Memory B cell (primary cell): Measurements from ENCODE around the gene LMO7.

ENCODE experiments used
- ATAC-seq: fragments of 150-1000 bp; cut with Tn5 transposase; 2 replicates; pipeline ENCODE4 v1.10.0; 2021; ENCODE audit warnings: low read depth, mild to moderate bottlenecking, moderate library complexity
- DNase-seq, 2 donors: peaks; one replicate each; pipeline ENCODE4 v3.0.0; 2022; ENCODE audit warnings: low spot score in 2 of 2
- H3K27ac Mint-ChIP-seq: one replicate; pipeline ENCODE4 v1.8.0; 2022; ENCODE audit warnings: mild to moderate bottlenecking, moderate library complexity, mixed read lengths
- H3K27me3 Mint-ChIP-seq: one replicate; pipeline ENCODE4 v1.8.0; 2022; ENCODE audit warnings: mixed read lengths
- H3K36me3 Mint-ChIP-seq: one replicate; pipeline ENCODE4 v1.8.0; 2022; ENCODE audit warnings: mild to moderate bottlenecking, mixed read lengths
- H3K4me1 Mint-ChIP-seq: one replicate; pipeline ENCODE4 v1.8.0; 2022; ENCODE audit warnings: mixed read lengths
- H3K4me3 Mint-ChIP-seq: one replicate; pipeline ENCODE4 v1.8.0; 2022; ENCODE audit warnings: mild to moderate bottlenecking, moderate library complexity, mixed read lengths
- H3K9me3 Mint-ChIP-seq: one replicate; pipeline ENCODE4 v1.8.0; 2022; ENCODE audit warnings: mixed read lengths

LMO7 gene

DNA sequence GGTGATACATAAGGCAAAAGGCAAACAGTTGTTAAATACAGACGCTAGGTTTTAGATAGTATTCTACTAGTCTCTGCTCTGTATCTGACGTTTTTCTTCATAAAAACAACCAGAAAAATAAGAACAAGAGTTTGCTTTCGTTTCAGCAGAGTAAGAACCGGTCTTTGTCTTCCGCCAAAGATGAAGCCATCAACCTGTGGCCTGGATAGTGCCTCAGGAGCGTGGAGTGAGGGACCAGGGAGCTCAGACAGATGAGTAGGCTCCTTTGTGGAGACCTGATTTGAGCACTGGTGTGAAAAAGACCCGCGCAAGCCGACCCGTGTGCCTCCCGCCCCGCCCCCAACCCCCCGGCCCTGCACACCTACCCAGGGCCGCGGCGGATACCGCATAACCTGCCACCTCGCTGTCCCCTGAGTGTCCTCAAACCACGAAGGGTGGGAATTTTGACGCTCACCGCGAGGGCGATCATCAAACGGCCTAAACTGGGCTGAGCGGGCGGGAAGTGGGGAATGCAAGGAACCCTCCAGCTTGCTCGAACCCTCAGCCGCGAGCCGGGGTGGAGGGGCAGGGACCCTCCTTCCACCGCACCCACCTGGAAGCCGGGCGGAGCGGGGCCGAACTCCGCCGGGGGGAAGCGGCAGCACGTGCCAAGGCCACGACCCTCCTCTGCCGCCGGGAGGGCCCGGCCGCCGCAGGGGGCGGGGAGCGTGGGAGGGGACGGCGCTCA is 866 bp upstream of the LMO7 start:
- no peak for ATAC-seq
- H3K27me3 Mint-ChIP-seq: no peaks in the 10 kb centered on the region

GRCh38 chr13:75636436-75637180 is 478 bp downstream of the LMO7 start:
- H3K9me3 Mint-ChIP-seq: no peaks in the 10 kb centered on the region
- peak overlapping the region; percentile 50 for H3K27ac Mint-ChIP-seq
- peak; percentile 70 for ATAC-seq
- H3K36me3 Mint-ChIP-seq: peaks cover 7% of the 10 kb centered on the region
- no peaks in the 10 kb centered on the region for H3K27me3 Mint-ChIP-seq
- peak in 1 of 2 donors; percentile 62 for DNase-seq
- H3K4me3 Mint-ChIP-seq: peak overlapping the region; percentile 81
- H3K4me1 Mint-ChIP-seq: no peaks in the 10 kb centered on the region

More for the DNA sequence above, 866 bp upstream of the LMO7 start:
- Mint-ChIP-seq H3K27ac (no peak overlapping the region), H3K4me3 (peak overlapping the region; percentile 76), H3K9me3 (no peaks in the 10 kb centered on the region), H3K36me3 (no peaks in the 10 kb centered on the region), H3K4me1 (no peaks in the 10 kb centered on the region)
- peak in 1 of 2 donors; percentile 12 for DNase-seq

DNA sequence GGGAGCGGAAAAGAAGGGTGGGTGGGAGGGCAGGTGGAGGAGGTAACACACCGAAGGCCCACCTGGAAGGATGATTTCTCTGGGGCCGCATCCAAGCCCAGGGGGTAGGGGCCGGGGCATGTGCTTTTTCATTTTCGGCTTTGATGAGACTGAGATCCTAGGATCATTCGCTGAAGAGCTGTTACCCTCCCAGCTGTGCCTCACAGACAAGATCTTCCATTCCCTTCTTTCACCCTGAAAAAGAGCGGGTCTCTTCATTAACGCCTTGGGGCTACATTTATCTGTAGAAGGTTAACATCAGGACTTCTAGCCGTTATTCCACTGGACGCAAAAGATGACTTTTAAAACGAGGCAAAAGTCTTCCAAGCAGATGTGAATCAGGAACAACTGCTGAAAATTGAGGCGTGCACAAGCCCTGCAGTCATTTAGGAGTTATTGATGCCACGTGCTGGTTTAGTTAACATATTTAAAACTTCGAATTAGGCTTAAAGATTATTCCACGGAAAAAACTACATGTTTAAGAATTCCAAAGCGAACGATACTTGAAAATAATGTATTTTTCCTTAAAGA is 1.1 kb downstream of the LMO7 start:
- no peak for DNase-seq

DNA sequence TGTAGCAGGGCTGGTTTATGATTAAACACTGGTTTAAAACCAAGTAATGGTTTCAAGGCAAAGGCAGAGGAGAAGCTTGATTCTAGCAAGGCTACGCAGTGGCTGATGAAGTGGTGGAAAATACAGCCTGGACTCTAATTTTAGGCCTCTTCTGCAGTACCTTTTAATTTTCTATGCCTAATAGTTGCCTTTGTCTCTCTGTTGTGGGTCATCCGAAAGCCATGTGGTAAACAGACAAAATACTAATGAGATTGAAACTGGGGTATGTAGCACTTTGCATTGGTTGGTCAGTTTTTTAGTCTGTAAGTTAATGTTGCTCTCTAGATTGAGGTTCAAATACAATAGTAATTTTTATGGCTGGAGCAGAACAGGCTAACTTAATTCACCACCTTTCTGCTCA is 3.3 kb downstream of the LMO7 start:
- Mint-ChIP-seq H3K4me3 (no peak overlapping the region), H3K27ac (no peak overlapping the region), H3K9me3 (no peaks in the 10 kb centered on the region), H3K27me3 (no peaks in the 10 kb centered on the region), H3K36me3 (peaks cover 7% of the 10 kb centered on the region), H3K4me1 (no peaks in the 10 kb centered on the region)
- DNase-seq: no peak
- ATAC-seq: no peak

More for the DNA sequence above, 1.1 kb downstream of the LMO7 start:
- no peaks in the 10 kb centered on the region for H3K27me3 Mint-ChIP-seq
- no peaks in the 10 kb centered on the region for H3K9me3 Mint-ChIP-seq
- H3K36me3 Mint-ChIP-seq: peaks cover 7% of the 10 kb centered on the region
- H3K27ac Mint-ChIP-seq: no peak overlapping the region
- no peaks in the 10 kb centered on the region for H3K4me1 Mint-ChIP-seq
- no peak for ATAC-seq
- peak overlapping the region; percentile 81 for H3K4me3 Mint-ChIP-seq

GRCh38 chr13:75641026-75641425 is 4.9 kb downstream of the LMO7 start:
- H3K4me1 Mint-ChIP-seq: no peaks in the 10 kb centered on the region
- H3K27ac Mint-ChIP-seq: no peak overlapping the region
- DNase-seq: no peak
- H3K9me3 Mint-ChIP-seq: no peaks in the 10 kb centered on the region
- H3K27me3 Mint-ChIP-seq: no peaks in the 10 kb centered on the region
- ATAC-seq: no peak
- H3K36me3 Mint-ChIP-seq: peaks cover 10% of the 10 kb centered on the region
- no peak overlapping the region for H3K4me3 Mint-ChIP-seq

DNA sequence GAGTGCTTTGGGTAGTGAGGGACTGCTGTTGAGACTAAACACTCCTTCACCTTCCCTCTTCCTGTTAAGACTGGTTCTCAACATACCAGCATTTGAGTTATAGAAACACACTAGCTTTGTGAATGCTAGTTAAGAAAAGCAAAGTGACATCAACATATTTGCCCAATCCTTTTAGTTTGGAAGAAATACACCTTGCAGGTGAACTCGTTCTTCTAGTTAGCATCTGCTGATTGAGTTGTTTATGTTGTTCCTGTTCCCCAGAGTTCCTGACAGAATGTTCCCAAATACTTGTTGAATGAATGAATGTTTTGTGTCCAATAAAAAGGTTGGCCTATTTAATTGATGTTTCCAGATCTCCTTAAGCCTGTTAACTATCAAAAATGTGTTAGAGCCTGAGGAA is 7.1 kb downstream of the LMO7 start:
- Mint-ChIP-seq H3K27ac (no peak overlapping the region), H3K27me3 (no peaks in the 10 kb centered on the region), H3K4me3 (no peak overlapping the region), H3K9me3 (no peaks in the 10 kb centered on the region), H3K36me3 (peaks cover 11% of the 10 kb centered on the region), H3K4me1 (peaks cover 4% of the 10 kb centered on the region)
- DNase-seq: no peak
- no peak for ATAC-seq

DNA sequence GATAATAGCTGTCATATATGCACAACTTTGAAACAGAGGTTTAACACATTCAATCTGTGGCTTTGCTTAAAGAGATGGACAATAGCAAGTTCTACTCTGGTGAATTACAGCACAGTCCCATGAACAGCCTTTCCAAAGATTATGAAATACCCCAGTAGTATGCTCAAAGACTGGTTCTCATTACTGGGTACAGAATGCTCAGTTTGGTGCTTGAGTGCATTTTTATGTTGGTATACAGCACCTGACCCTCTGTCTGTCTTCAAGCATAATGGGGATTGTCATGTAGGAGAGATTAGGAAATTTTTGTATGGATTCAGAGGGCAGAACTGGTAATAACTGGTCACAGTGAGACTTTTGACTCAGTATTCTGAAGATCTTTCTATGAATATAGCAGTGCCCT is 7.6 kb downstream of the LMO7 start:
- peaks cover 11% of the 10 kb centered on the region for H3K36me3 Mint-ChIP-seq
- no peak for ATAC-seq
- DNase-seq: no peak
- H3K9me3 Mint-ChIP-seq: no peaks in the 10 kb centered on the region
- no peaks in the 10 kb centered on the region for H3K27me3 Mint-ChIP-seq
- peaks cover 6% of the 10 kb centered on the region for H3K4me1 Mint-ChIP-seq
- H3K4me3 Mint-ChIP-seq: no peak overlapping the region
- no peak overlapping the region for H3K27ac Mint-ChIP-seq

GRCh38 chr13:75645141-75645540 is 9.0 kb downstream of the LMO7 start:
- no peaks in the 10 kb centered on the region for H3K9me3 Mint-ChIP-seq
- H3K27me3 Mint-ChIP-seq: no peaks in the 10 kb centered on the region
- H3K4me1 Mint-ChIP-seq: peaks cover 6% of the 10 kb centered on the region
- DNase-seq (no peak), ATAC-seq (no peak)
- no peak overlapping the region for H3K4me3 Mint-ChIP-seq
- no peak overlapping the region for H3K27ac Mint-ChIP-seq
- peaks cover 14% of the 10 kb centered on the region for H3K36me3 Mint-ChIP-seq

DNA sequence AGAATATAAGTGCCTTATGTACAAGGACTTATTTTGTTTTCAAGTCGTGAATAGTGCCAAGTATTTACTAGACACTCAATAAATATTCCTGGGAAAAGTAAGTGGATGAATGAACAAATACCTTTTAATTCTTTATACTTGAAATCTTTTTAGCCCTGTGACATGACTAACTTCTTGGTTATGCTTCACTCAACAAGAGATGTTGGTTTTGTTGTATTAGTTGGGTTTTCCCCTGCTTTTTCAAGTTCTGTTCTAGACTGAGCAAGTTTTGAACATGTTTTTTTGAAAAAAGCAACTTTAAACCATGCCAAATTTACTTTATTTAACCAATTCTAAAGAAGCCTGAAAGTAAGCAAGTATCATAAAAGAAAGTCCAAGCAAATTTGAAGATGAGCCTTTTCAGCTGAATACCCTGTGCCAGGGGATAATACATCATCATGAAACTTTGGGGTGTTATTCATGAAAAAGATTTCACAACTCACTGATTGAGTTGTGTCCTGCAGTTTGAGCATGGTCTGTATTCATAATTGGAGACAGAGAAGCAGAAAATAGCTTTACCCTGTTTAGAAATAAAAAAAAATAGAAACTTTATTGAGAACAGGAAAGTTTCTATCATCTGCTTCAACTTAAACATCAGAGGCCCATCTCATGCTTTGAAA is 11.1 kb downstream of the LMO7 start:
- DNase-seq (no peak), ATAC-seq (peak; percentile 70)
- Mint-ChIP-seq H3K9me3 (no peaks in the 10 kb centered on the region), H3K36me3 (peaks cover 10% of the 10 kb centered on the region), H3K4me3 (no peak overlapping the region), H3K4me1 (peaks cover 6% of the 10 kb centered on the region), H3K27ac (peak overlapping the region; percentile 4), H3K27me3 (no peaks in the 10 kb centered on the region)

DNA sequence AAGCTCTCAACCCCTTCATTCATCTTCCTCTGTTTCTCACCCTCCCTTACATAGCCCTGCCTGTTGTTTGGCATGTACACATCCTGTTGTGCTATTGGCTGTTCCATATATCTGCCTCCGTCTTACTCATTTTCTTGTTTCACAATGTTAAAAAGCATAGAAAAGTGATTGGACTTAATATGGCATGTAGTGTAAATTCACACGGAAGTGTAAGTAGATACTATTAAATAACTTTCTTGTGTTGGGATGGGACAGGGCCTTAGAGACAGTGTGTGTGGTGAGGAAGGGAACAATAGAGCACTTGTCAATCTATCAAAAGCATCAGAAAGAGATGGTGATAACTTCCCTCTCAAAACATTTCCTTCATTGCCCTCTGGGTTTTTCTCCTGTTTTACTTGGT is 12.3 kb downstream of the LMO7 start:
- H3K36me3 Mint-ChIP-seq: peaks cover 11% of the 10 kb centered on the region
- no peaks in the 10 kb centered on the region for H3K9me3 Mint-ChIP-seq
- H3K4me1 Mint-ChIP-seq: peaks cover 6% of the 10 kb centered on the region
- no peak for DNase-seq
- H3K27me3 Mint-ChIP-seq: no peaks in the 10 kb centered on the region
- no peak overlapping the region for H3K27ac Mint-ChIP-seq
- H3K4me3 Mint-ChIP-seq: no peak overlapping the region
- ATAC-seq: no peak

DNA sequence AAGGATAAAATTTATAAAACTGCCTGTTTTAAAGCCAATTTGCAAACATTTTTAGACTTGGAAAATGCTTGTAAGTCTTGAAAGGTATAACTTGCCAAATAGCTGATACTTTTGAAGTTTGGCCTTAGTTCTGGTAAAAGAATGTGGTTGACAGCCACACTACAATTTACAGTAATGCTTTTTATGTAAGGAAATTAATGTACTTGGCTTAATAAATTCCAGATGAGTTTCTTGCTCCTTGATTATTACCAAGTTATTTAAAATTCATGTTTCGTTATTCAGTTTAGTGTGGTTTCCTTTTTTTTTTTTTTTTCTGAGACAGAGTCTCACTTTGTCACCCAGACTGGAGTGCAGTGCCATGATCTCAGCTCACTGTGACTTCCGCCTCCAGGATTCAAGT is 14.9 kb downstream of the LMO7 start:
- H3K27me3 Mint-ChIP-seq: no peaks in the 10 kb centered on the region
- no peak for ATAC-seq
- no peak for DNase-seq
- H3K36me3 Mint-ChIP-seq: peaks cover 8% of the 10 kb centered on the region
- no peak overlapping the region for H3K4me3 Mint-ChIP-seq
- H3K4me1 Mint-ChIP-seq: peaks cover 6% of the 10 kb centered on the region
- H3K27ac Mint-ChIP-seq: no peak overlapping the region
- H3K9me3 Mint-ChIP-seq: no peaks in the 10 kb centered on the region

DNA sequence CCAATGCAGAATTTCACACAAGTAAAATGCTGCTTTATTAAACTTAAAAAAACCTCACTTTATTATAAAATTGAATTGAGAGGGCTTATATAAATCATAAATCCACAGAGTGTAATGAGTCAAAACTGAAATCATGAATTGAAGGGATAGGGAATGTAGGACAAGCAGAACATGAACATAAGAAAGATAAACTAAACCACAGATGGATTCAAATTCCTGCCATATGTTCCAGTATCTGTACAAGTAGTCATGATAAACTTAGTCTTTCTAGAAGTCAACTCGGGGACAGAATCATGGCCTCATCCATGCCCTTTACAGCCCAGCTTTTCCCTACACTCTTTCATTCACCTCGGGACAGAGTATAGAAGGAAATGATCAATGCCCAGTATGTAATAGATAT is 16.6 kb downstream of the LMO7 start:
- H3K36me3 Mint-ChIP-seq: peaks cover 9% of the 10 kb centered on the region
- ATAC-seq (no peak), DNase-seq (no peak)
- no peaks in the 10 kb centered on the region for H3K27me3 Mint-ChIP-seq
- no peak overlapping the region for H3K4me3 Mint-ChIP-seq
- no peaks in the 10 kb centered on the region for H3K9me3 Mint-ChIP-seq
- H3K4me1 Mint-ChIP-seq: peaks cover 3% of the 10 kb centered on the region
- H3K27ac Mint-ChIP-seq: no peak overlapping the region

DNA sequence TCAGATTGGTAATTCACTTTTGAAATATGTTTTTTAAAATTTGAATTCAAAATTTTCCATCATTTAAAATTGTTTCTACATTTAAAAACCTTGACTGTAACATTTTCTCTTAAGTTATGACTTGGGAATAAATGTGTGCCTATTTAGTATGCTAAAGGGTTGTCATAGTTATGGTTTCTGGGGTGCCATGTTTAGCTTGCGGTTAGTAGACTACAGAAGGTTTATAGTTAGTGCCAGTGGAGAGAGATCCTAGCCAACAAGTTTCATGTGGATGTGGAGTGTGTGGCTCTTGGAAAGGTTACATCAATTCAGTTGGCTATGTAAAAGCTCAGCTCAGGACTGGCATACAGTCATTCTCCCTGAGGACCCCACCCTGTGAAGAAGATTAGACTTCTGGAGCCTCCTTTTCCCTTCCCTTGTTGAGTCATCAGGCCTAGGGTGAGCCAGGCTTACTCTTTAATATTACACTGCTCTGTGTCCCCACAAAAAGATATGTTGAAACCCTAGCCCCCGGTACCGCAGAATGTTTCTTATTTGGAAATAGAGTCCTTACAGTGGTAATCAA is 20.4 kb downstream of the LMO7 start:
- H3K4me1 Mint-ChIP-seq: no peaks in the 10 kb centered on the region
- no peaks in the 10 kb centered on the region for H3K27me3 Mint-ChIP-seq
- H3K9me3 Mint-ChIP-seq: no peaks in the 10 kb centered on the region
- H3K36me3 Mint-ChIP-seq: peaks cover 11% of the 10 kb centered on the region
- no peak for DNase-seq
- no peak overlapping the region for H3K27ac Mint-ChIP-seq
- no peak overlapping the region for H3K4me3 Mint-ChIP-seq
- ATAC-seq: no peak

- H3K27me3 Mint-ChIP-seq: no peaks in the 10 kb centered on the region
- no peaks in the 10 kb centered on the region for H3K9me3 Mint-ChIP-seq
- ATAC-seq (no peak), DNase-seq (no peak)
- H3K4me1 Mint-ChIP-seq: no peaks in the 10 kb centered on the region
- no peak overlapping the region for H3K4me3 Mint-ChIP-seq
- H3K36me3 Mint-ChIP-seq: peaks cover 9% of the 10 kb centered on the region
- no peak overlapping the region for H3K27ac Mint-ChIP-seq
Measured at GRCh38 chr13:75657111-75657510, 21.0 kb downstream of the LMO7 start.
